Parathyroid adenoma (tissue), 2 donors: ENCODE data around the gene PTEN.

Experiments
- H2AFZ ChIP-seq: fragments of 300-600 bp; sonication (generic); one replicate; pipeline ENCODE4 v1.7.0; 2017; ENCODE audit warnings: antibody characterized with exemption, mild to moderate bottlenecking
- H3K27ac ChIP-seq: fragments of 300-600 bp; sonication (generic); one replicate; pipeline ENCODE4 v1.7.0; 2017
- H3K27me3 ChIP-seq: fragments of 300-600 bp; sonication (generic); one replicate; pipeline ENCODE4 v1.7.0; 2017; ENCODE audit warnings: low read length; ENCODE audit not compliant: control insufficient read depth, insufficient read depth
- H3K36me3 ChIP-seq: fragments of 300-600 bp; sonication (generic); one replicate; pipeline ENCODE4 v1.7.0; 2017; ENCODE audit warnings: low read length; ENCODE audit not compliant: control insufficient read depth, insufficient read depth
- H3K4me1 ChIP-seq: fragments of 300-600 bp; sonication (generic); one replicate; pipeline ENCODE4 v1.7.0; 2017; ENCODE audit warnings: control low read depth
- H3K4me2 ChIP-seq: fragments of 300-600 bp; sonication (generic); one replicate; pipeline ENCODE4 v1.7.0; 2017; ENCODE audit warnings: low read length
- H3K4me3 ChIP-seq: fragments of 300-600 bp; sonication (generic); one replicate; pipeline ENCODE4 v1.7.0; 2017; ENCODE audit warnings: low read depth, low read length
- H3K79me2 ChIP-seq: fragments of 300-600 bp; sonication (generic); one replicate; pipeline ENCODE4 v1.7.0; 2017; ENCODE audit warnings: control low read depth
- H3K9ac ChIP-seq: fragments of 300-600 bp; sonication (generic); one replicate; pipeline ENCODE4 v1.7.0; 2017; ENCODE audit warnings: mild to moderate bottlenecking
- H3K9me3 ChIP-seq: fragments of 300-600 bp; sonication (generic); one replicate; pipeline ENCODE4 v1.7.0; 2017; ENCODE audit warnings: low read length; ENCODE audit not compliant: control insufficient read depth
- TF ChIP-seq, protein P1 (sequence below): fragments of 300-600 bp; sonication (generic); IDR thresholded peaks from one replicate; pipeline ENCODE4 v1.7.0; 2017; ENCODE audit warnings: antibody characterized with exemption, mild to moderate bottlenecking
- donor health status: primary hyperparathyroidism.

PTEN gene

GRCh38 chr10:87863053-87863943, at the start of gene PTEN, which contains the start of gene KLLN:
TSS of gene PTEN (plus strand) at chr10:87863625. CDS start at chr10:87864470, 845 bp downstream.
TSS of gene KLLN (minus strand) at chr10:87863533. CDS start at chr10:87862487, 1,046 bp downstream.
- Histone ChIP-seq H3K36me3 (no peaks in the 10 kb centered on the region), H3K9me3 (no peaks in the 10 kb centered on the region)

DNA sequence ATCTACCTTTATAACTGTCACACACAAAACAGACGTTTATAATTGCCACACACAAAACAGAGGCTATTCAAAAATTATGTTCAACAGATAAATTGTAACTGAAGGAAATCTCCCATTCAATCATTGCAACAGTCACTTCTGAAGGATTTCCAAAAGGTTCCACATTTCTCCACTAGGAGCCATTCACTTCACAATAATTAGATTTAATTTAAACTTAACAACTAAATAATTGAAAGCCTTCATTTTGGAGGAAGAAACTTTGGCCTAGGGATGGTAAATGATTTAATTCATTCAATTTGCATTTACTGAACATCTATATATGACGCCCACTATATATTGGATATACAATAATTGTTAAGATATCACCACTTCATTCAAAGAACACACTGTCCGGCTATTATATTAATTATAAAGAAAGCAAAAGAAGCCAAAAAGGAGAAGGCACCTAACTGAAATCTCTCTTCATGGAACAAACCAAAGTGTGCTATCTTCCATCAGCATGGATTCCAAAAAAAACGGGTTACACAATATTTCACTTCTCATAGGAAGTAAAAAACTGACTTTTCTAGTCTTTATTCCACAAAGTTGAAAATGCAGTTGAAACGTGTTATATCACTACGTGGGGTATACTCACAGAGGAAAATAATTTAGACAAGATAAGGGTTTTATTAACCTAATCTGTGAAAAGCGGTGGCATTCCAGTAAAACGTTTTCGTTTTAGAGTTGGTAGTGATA, 47.1 kb upstream of the PTEN start:
- no peaks in the 10 kb centered on the region for H3K9me3 ChIP-seq
- no peaks in the 10 kb centered on the region for H3K27me3 ChIP-seq
- peaks cover 10% of the 10 kb centered on the region for H3K4me1 ChIP-seq
- peaks cover 31% of the 10 kb centered on the region for H3K79me2 ChIP-seq
- no peak overlapping the region for H3K9ac ChIP-seq
- TF ChIP-seq, protein P1, sequence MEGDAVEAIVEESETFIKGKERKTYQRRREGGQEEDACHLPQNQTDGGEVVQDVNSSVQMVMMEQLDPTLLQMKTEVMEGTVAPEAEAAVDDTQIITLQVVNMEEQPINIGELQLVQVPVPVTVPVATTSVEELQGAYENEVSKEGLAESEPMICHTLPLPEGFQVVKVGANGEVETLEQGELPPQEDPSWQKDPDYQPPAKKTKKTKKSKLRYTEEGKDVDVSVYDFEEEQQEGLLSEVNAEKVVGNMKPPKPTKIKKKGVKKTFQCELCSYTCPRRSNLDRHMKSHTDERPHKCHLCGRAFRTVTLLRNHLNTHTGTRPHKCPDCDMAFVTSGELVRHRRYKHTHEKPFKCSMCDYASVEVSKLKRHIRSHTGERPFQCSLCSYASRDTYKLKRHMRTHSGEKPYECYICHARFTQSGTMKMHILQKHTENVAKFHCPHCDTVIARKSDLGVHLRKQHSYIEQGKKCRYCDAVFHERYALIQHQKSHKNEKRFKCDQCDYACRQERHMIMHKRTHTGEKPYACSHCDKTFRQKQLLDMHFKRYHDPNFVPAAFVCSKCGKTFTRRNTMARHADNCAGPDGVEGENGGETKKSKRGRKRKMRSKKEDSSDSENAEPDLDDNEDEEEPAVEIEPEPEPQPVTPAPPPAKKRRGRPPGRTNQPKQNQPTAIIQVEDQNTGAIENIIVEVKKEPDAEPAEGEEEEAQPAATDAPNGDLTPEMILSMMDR = no peak
- no peaks in the 10 kb centered on the region for H3K36me3 ChIP-seq
- H2AFZ ChIP-seq = no peak overlapping the region
- no peak overlapping the region for H3K4me3 ChIP-seq
- no peak overlapping the region for H3K27ac ChIP-seq
- peak overlapping the region; percentile 96 for H3K4me2 ChIP-seq

More at GRCh38 chr10:87863053-87863943, at the start of gene PTEN, which contains the start of gene KLLN:
- TF ChIP-seq, protein P1 = no peak
- Histone ChIP-seq H2AFZ (peak within 1 kb of the TSS; percentile 99), H3K27ac (peak within 1 kb of the TSS; percentile 97), H3K4me1 (peaks cover 10% of the 10 kb centered on the region), H3K4me3 (peak within 1 kb of the TSS; percentile 86), H3K9ac (peak within 1 kb of the TSS; percentile 47), H3K79me2 (peaks cover 4% of the 10 kb centered on the region), H3K27me3 (no peaks in the 10 kb centered on the region), H3K4me2 (peak within 1 kb of the TSS; percentile 97)

- H3K9me3 ChIP-seq = no peaks in the 10 kb centered on the region
- H3K79me2 ChIP-seq = peaks cover 31% of the 10 kb centered on the region
- peak overlapping the region; percentile 92 for H3K27ac ChIP-seq
- TF ChIP-seq, protein P1 = no peak
- no peaks in the 10 kb centered on the region for H3K27me3 ChIP-seq
- H3K9ac ChIP-seq = peak overlapping the region; percentile 82
- peak overlapping the region; percentile 89 for H3K4me3 ChIP-seq
- H3K4me1 ChIP-seq = peaks cover 10% of the 10 kb centered on the region
- no peaks in the 10 kb centered on the region for H3K36me3 ChIP-seq
- peak overlapping the region; percentile 94 for H2AFZ ChIP-seq
- H3K4me2 ChIP-seq = peak overlapping the region; percentile 96
Observed at GRCh38 chr10:87816898-87817608, 46.4 kb upstream of the PTEN start.

- Histone ChIP-seq H3K79me2 (peaks cover 28% of the 10 kb centered on the region), H3K27ac (peak within 1 kb of the TSS; percentile 92), H3K9ac (peak within 1 kb of the TSS; percentile 82), H3K4me1 (peaks cover 10% of the 10 kb centered on the region), H3K4me2 (peak within 1 kb of the TSS; percentile 96), H3K27me3 (no peaks in the 10 kb centered on the region), H2AFZ (peak within 1 kb of the TSS; percentile 94), H3K4me3 (peak within 1 kb of the TSS; percentile 89), H3K36me3 (no peaks in the 10 kb centered on the region), H3K9me3 (no peaks in the 10 kb centered on the region)
- TF ChIP-seq, protein P1 = peak; percentile 26
Observed at GRCh38 chr10:87817609-87818504, 45.6 kb upstream of the PTEN start, which contains the start of gene ATAD1. TSS of gene ATAD1 (minus strand) at chr10:87818226. CDS start at chr10:87814599, 3,627 bp downstream.
